ENCODE measurements around the gene FRMD3. TPM values are rescaled to one million over a fixed set of nuclear protein-coding genes. Genes with fewer than 3 reads are reported as not detected.

FRMD3 gene
- total and polyA plus RNA-seq, 7 donors: 8.5 to 182 (median 38.7) TPM

DNA sequence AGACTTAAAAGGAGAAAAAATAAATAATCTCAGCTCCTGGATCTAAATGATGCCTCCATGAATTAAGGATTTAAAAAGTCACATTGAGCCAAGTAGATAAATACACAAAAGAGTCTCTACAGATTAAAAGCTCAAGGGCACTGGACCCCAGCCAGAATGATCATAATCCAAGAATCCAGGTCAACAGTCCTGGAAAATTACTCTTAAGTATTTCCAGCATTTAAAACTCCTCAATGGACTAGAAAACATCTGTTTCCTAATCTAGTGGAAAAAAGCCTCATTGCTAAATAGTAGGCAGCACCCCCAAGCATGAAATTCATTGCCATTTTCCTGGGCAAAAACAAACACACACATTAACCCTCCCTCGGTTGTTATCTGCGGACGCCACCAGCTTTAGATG, 96.8 kb downstream of the FRMD3 start:
- 39 to 49% (median 44%) methylated on average over 3 of the region's 3 CpGs for WGBS, 3 donors
- Histone ChIP-seq H3K27me3 (ENCODE audit: insufficient read depth in 3 of 3, low read length in 2 of 3) (no peaks in the 10 kb centered on the region), H3K4me1 (no peaks in the 10 kb centered on the region), H3K36me3 (ENCODE audit: insufficient read depth in 1 of 2, low read depth in 1 of 2) (no peaks in the 10 kb centered on the region), H3K4me3 (no peak overlapping the region), H3K9me3 (no peaks in the 10 kb centered on the region), H3K27ac (no peak overlapping the region)
- intact Hi-C loops (cut with DNase I): no loop called here
- DNase-seq (no peak), ATAC-seq (no peak)
- no peak for TF ChIP-seq CTCF (IDR thresholded peaks at IDR 0.05)

GRCh38 chr9:83440641-83441040, 97.6 kb downstream of the FRMD3 start:
- H3K4me3 ChIP-seq: no peak overlapping the region
- H3K36me3 ChIP-seq (ENCODE audit: insufficient read depth in 1 of 2, low read depth in 1 of 2): no peaks in the 10 kb centered on the region
- no peaks in the 10 kb centered on the region for H3K4me1 ChIP-seq
- H3K9me3 ChIP-seq: no peaks in the 10 kb centered on the region
- H3K27ac ChIP-seq: no peak overlapping the region
- intact Hi-C loops (cut with DNase I): no loop called here
- TF ChIP-seq CTCF (IDR thresholded peaks at IDR 0.05): no peak
- ATAC-seq (no peak), DNase-seq (no peak)
- 89 to 93% (median 91%) methylated on average over 5 of the region's 5 CpGs for WGBS, 3 donors
- no peaks in the 10 kb centered on the region for H3K27me3 ChIP-seq (ENCODE audit: insufficient read depth in 3 of 3, low read length in 2 of 3)

DNA sequence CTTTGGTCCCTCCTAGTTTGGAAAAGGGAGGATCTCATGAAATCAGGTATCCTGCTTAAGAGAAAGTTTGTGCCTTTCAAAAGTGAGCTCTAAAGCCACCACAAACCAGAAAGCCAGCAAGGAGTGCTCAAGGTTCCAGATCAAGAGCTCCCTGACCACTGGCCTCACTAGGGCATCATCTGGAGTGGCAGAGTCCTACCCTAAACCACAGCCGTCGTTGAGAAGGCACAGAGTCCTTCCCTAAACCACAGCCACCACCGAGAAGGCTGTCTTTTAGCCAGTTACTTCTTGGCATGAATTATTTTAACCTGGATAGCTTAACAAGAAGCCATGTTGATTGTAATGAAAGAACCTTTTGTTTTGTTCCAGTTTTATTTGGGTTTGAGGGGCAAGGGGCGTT, 102.9 kb downstream of the FRMD3 start:
- H3K4me1 ChIP-seq: peaks cover 19% of the 10 kb centered on the region
- H3K4me3 ChIP-seq: no peak overlapping the region
- H3K9me3 ChIP-seq: no peaks in the 10 kb centered on the region
- intact Hi-C loops (cut with DNase I): no loop called here
- TF ChIP-seq CTCF (IDR thresholded peaks at IDR 0.05): no peak
- no peak overlapping the region for H3K27ac ChIP-seq
- no peaks in the 10 kb centered on the region for H3K36me3 ChIP-seq (ENCODE audit: insufficient read depth in 1 of 2, low read depth in 1 of 2)
- DNase-seq (no peak), ATAC-seq (no peak)
- H3K27me3 ChIP-seq (ENCODE audit: insufficient read depth in 3 of 3, low read length in 2 of 3): no peaks in the 10 kb centered on the region
- 85 to 96% (median 86%) methylated on average over 4 of the region's 4 CpGs for WGBS, 3 donors

GRCh38 chr9:83434254-83434653, 103.9 kb downstream of the FRMD3 start:
- H3K9me3 ChIP-seq: no peaks in the 10 kb centered on the region
- ATAC-seq (no peak), DNase-seq (no peak)
- no peaks in the 10 kb centered on the region for H3K27me3 ChIP-seq (ENCODE audit: insufficient read depth in 3 of 3, low read length in 2 of 3)
- no peak overlapping the region for H3K27ac ChIP-seq
- 91 to 100% (median 98%) methylated on average over 1 of the region's 1 CpG for WGBS, 3 donors
- H3K36me3 ChIP-seq (ENCODE audit: insufficient read depth in 1 of 2, low read depth in 1 of 2): no peaks in the 10 kb centered on the region
- peaks cover 19% of the 10 kb centered on the region for H3K4me1 ChIP-seq
- TF ChIP-seq CTCF (IDR thresholded peaks at IDR 0.05): no peak
- H3K4me3 ChIP-seq: no peak overlapping the region
- intact Hi-C loops (cut with DNase I): loop anchor here in 1 of 2 donors (5.0 kb wide), 1 partner anchor 103 kb away; the partner anchor contains the start of gene FRMD3

DNA sequence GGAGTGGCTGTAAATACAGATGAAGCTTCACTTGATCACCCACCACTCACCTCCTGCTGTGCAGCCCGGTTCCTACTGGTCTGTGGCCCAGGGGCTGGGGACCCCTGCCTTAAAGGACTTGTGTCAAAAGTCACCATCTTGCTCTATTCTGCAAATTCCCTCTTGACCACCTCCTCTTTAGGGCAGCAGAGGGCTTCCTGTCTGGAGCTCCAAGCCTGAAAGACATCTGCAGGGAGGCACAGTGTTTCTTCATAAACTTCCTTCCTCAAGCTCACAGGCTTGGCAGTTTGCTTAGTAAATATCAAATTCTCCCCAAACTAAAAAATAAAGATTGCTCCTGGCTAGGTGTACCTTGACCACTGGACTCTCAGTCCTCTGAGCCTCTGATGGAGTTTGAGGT, 104.4 kb downstream of the FRMD3 start:
- 98 to 100% (median 100%) methylated on average over 1 of the region's 1 CpG for WGBS, 3 donors
- ATAC-seq: no peak
- peaks cover 19% of the 10 kb centered on the region for H3K4me1 ChIP-seq

More for the DNA sequence above, 104.4 kb downstream of the FRMD3 start:
- H3K27ac ChIP-seq: no peak overlapping the region
- no peak for DNase-seq
- no peaks in the 10 kb centered on the region for H3K36me3 ChIP-seq (ENCODE audit: insufficient read depth in 1 of 2, low read depth in 1 of 2)
- no peak overlapping the region for H3K4me3 ChIP-seq
- intact Hi-C loops (cut with DNase I): loop anchor here in 1 of 2 donors (5.0 kb wide), 1 partner anchor 103 kb away; the partner anchor contains the start of gene FRMD3
- H3K27me3 ChIP-seq (ENCODE audit: insufficient read depth in 3 of 3, low read length in 2 of 3): no peaks in the 10 kb centered on the region
- H3K9me3 ChIP-seq: no peaks in the 10 kb centered on the region
- TF ChIP-seq CTCF (IDR thresholded peaks at IDR 0.05): no peak
